ENCODE results near the gene HMG20A.

DNA sequence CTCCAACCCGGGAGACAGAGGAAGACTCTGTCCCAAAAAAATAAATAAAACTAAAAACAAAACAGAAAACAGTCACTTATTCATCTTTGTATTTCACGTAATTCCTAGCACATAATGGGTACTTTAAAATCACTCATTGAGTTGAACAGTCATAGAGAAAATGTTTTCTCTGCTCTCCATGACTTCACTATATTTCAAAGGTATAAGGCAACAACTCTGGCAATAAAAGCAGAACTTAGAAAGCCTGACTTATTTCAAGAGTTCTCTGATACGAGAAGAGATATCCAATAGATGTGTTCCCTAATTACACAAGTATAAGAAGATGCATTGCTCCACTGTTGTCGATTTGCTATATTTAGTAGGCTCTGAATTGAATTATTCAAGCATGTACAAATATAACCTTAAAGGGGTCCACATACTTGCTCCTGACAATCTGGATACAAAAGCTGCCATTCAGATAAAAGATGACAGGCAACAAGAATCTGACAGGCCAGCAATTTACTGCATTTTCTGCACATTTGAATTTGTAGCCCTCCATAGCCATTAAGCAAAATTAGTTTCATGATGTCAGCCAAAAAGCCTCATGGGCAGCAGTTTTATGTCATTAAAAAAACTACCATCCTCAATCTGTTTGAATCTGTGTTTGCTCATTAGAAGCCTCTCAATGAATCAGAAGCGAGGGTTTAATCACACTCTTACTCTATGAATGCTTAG, 48.7 kb upstream of the HMG20A start:
- TF ChIP-seq, protein P1, sequence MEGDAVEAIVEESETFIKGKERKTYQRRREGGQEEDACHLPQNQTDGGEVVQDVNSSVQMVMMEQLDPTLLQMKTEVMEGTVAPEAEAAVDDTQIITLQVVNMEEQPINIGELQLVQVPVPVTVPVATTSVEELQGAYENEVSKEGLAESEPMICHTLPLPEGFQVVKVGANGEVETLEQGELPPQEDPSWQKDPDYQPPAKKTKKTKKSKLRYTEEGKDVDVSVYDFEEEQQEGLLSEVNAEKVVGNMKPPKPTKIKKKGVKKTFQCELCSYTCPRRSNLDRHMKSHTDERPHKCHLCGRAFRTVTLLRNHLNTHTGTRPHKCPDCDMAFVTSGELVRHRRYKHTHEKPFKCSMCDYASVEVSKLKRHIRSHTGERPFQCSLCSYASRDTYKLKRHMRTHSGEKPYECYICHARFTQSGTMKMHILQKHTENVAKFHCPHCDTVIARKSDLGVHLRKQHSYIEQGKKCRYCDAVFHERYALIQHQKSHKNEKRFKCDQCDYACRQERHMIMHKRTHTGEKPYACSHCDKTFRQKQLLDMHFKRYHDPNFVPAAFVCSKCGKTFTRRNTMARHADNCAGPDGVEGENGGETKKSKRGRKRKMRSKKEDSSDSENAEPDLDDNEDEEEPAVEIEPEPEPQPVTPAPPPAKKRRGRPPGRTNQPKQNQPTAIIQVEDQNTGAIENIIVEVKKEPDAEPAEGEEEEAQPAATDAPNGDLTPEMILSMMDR (IDR thresholded peaks at IDR 0.05): no peak
- no peak for TF ChIP-seq POLR2A (IDR thresholded peaks at IDR 0.05)

Data from Peyer's patch (tissue), 4 donors.